ENCODE results near the gene CD247.

CD247 gene

GRCh38 chr1:167463080-167463479, 55.2 kb downstream of the CD247 start:
- no peak for DNase-seq (ENCODE audit: low spot score)

GRCh38 chr1:167462341-167462740, 56.0 kb downstream of the CD247 start:
- DNase-seq (ENCODE audit: low spot score): no peak

GRCh38 chr1:167460836-167461235, 57.5 kb downstream of the CD247 start:
- no peak for DNase-seq (ENCODE audit: low spot score)

- DNase-seq (ENCODE audit: low spot score): no peak
These were observed 60.3 kb downstream of the CD247 start for GRCh38 chr1:167457936-167458584.

- DNase-seq (ENCODE audit: low spot score): no peak
These were observed 61.4 kb downstream of the CD247 start for GRCh38 chr1:167456926-167457325.

GRCh38 chr1:167456524-167456923, 61.8 kb downstream of the CD247 start:
- DNase-seq (ENCODE audit: low spot score): no peak

- DNase-seq (ENCODE audit: low spot score): peak; percentile 63
These were observed 62.4 kb downstream of the CD247 start for GRCh38 chr1:167455786-167456446.

- peak; percentile 74 for DNase-seq (ENCODE audit: low spot score)
These were observed 63.2 kb downstream of the CD247 start for GRCh38 chr1:167454894-167455785.

GRCh38 chr1:167454304-167454893, 63.9 kb downstream of the CD247 start:
- peak; percentile 25 for DNase-seq (ENCODE audit: low spot score)

GRCh38 chr1:167453123-167453522, 65.2 kb downstream of the CD247 start:
- no peak for DNase-seq (ENCODE audit: low spot score)

GRCh38 chr1:167452483-167452882, 65.8 kb downstream of the CD247 start:
- no peak for DNase-seq (ENCODE audit: low spot score)

GRCh38 chr1:167450843-167451242, 67.5 kb downstream of the CD247 start:
- no peak for DNase-seq (ENCODE audit: low spot score)

- peak; percentile 91 for DNase-seq (ENCODE audit: low spot score)
These were observed 70.7 kb downstream of the CD247 start for GRCh38 chr1:167447521-167448136.

- DNase-seq (ENCODE audit: low spot score): no peak
These were observed 71.4 kb downstream of the CD247 start for GRCh38 chr1:167446966-167447365.

- no peak for DNase-seq (ENCODE audit: low spot score)
These were observed 74.6 kb downstream of the CD247 start for GRCh38 chr1:167443757-167444156.

- DNase-seq (ENCODE audit: low spot score): no peak
These were observed 75.3 kb downstream of the CD247 start for GRCh38 chr1:167442854-167443565.

GRCh38 chr1:167442142-167442848, 76.0 kb downstream of the CD247 start:
- DNase-seq (ENCODE audit: low spot score): peak; percentile 84

- DNase-seq (ENCODE audit: low spot score): no peak
These were observed 77.1 kb downstream of the CD247 start for GRCh38 chr1:167441222-167441621.

- no peak for DNase-seq (ENCODE audit: low spot score)
These were observed 77.6 kb downstream of the CD247 start for GRCh38 chr1:167440776-167441175.

GRCh38 chr1:167440345-167440744, 78.0 kb downstream of the CD247 start:
- no peak for DNase-seq (ENCODE audit: low spot score)

Measured in activated CD4-positive, alpha-beta T cell treated with anti-CD3 and anti-CD28 coated beads, Interleukin-2, Interleukin-4, amounts not matched to agents 100 ng/mL and 50 ng/mL, durations not matched to agents 16 hours and 8 hours (primary cell).